RWPE1 (cell line): ENCODE data around the gene CCNY.

Experiments used
- CTCF ChIA-PET: fragments of 350-600 bp; sonication (Branson Sonifier 250); formaldehyde crosslinking; extraction: SDS; loops from one replicate; lab custom pipeline; 2021; lab: Yijun Ruan, JAX
- POLR2A ChIA-PET: fragments of 400-600 bp; formaldehyde crosslinking; extraction: SDS; loops from one replicate; lab custom pipeline; 2020; ENCODE audit warnings: antibody characterized with exemption; ENCODE audit not compliant: low non-redundant PET; lab: Yijun Ruan, JAX
- DNase-seq: peaks from one replicate; pipeline ENCODE4 v3.0.0; 2012; ENCODE audit warnings: low spot score
- H3K27ac ChIP-seq: fragments of 450-650 bp; 2 replicates; pipeline ENCODE4 v1.5.1; 2017
- CTCF ChIP-seq: fragments of 450-650 bp; conservative IDR thresholded peaks from 2 replicates; pipeline ENCODE4 v1.5.1; 2017; ENCODE audit warnings: low read depth, mild to moderate bottlenecking

CCNY gene

DNA sequence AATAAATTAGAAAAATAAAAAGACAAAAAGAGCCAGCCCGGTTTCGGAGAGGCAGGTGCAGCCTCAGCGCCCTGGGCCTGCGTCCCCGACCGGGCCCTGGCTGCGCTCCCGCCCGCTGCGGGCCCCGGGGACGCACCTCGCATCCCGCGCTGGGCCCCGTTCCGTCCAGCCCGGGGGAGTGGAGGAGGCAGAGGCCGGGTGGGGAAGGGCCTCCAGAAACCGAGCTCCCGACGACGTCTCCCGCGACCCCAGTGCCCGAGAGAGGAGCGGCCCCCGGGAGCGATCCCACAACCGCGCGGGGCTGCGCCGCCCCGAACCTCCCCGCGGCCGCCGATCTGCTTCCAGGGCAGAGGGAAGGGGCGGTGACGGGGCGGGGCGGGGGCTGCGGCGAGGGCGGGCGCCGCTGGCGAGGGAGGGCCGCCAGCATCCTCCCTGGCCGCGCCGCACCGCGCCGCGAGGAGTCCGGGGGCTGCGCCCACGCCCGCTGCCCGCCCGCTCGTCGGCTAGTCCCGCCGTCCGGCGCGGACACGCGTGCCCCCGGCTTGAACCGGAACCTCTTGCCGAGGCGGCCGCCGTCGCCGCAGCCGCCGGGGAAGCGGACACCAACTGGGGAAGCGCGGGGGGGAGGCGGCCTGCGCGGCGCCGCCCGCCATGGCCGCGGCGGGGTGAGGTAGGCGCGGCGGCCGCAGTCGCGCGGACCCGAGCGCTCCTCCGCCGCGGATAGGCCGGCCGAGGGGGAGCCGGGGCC is at the start of gene CCNY:
TSS of gene CCNY (plus strand) at position 426 of the 748 bp plus-strand sequence. CDS start 545 bp downstream, outside the sequence.
- H3K27ac ChIP-seq, result peak within 1 kb of the TSS; percentile 84
- ChIA-PET POLR2A (no interaction called here), CTCF (no interaction called here)
- no peak for TF ChIP-seq CTCF
- peak; percentile 66 for DNase-seq

- no peak overlapping the region for H3K27ac ChIP-seq
- no peak for TF ChIP-seq CTCF
- ChIA-PET POLR2A (no interaction called here), CTCF (no interaction called here)
- DNase-seq, result no peak
Measured at GRCh38 chr10:35289198-35289597, 47.1 kb upstream of the CCNY start.

GRCh38 chr10:35294506-35294905 is 41.8 kb upstream of the CCNY start:
- DNase-seq, result no peak
- H3K27ac ChIP-seq, result no peak overlapping the region
- TF ChIP-seq CTCF, result no peak
- ChIA-PET CTCF (no interaction called here), POLR2A (interaction anchor here (0.7 kb wide), 1 partner anchor 59 kb away, joined by 7 read pairs; no protein-coding TSS in a partner anchor)

DNA sequence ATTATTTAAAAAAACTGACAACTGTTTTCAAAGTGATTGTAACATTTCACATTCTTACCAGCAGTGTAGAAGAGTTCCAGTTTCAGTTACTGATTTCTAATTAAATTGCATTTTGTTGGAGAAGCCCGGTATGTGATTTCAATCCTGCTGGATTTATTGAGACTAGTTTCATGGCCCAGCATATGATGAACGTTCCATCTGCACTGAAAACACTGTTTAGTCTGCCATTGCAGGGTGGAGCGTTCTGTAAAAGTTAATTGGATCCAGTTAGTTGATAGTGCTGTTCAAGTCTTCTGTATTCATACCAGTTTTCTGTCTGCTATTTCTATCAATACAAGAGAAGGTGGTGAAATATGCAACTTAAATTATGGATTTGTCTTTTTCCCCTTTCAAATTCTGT is 37.3 kb upstream of the CCNY start:
- no peak for TF ChIP-seq CTCF
- CTCF ChIA-PET, result interaction anchor here (0.6 kb wide), 1 partner anchor 43 kb away, joined by 3 read pairs; no protein-coding TSS in a partner anchor
- no peak for DNase-seq
- POLR2A ChIA-PET, result no interaction called here
- H3K27ac ChIP-seq, result no peak overlapping the region

DNA sequence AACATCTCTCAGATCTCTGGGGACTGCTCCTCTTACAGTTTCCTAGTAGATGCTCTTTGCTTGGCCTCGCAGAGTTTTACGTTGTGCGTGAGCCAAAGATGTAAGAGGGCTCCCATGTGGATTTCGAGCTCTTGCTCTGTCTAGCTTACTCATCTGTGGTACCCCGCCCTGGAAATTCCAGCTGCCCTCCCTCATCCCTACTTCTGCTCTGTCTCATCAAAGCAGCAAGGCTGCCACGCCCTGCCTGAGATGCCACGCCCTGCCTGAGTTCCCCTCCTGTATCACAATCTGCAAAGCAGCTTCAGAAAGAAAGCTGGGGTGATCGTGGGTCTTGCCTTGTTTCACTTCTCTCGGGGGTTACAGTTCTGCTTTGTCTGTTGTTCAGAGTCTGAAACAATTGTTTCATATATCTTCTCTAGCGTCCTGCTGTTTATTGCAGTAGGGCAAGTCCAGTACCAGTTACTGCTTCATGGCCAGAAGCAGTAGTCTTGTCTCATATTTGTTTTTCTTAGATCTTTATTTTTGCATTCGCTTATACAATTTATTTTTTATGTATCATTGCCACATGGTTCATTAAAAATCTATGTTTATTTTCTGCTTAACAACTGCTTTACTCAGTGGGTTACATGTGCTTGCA is 36.1 kb upstream of the CCNY start:
- no peak for TF ChIP-seq CTCF
- DNase-seq, result peak; percentile 79
- H3K27ac ChIP-seq, result peak overlapping the region; percentile 61
- ChIA-PET POLR2A (no interaction called here), CTCF (interaction anchor here (0.8 kb wide), 1 partner anchor 263 kb away, joined by 3 read pairs; no protein-coding TSS in a partner anchor)

GRCh38 chr10:35304649-35305048 is 31.7 kb upstream of the CCNY start:
- DNase-seq, result no peak
- no peak overlapping the region for H3K27ac ChIP-seq
- POLR2A ChIA-PET, result no interaction called here
- no peak for TF ChIP-seq CTCF
- CTCF ChIA-PET, result interaction anchor here (0.6 kb wide), 1 partner anchor 35 kb away, joined by 7 read pairs; no protein-coding TSS in a partner anchor
